K562 (cell line): ENCODE results near the gene PLEKHA6. TPM values are rescaled to one million over a fixed set of nuclear protein-coding genes. Genes with fewer than 3 reads are reported as not detected.

Source experiments
- BRF2 ChIP-seq: IDR thresholded peaks from 3 replicates; pipeline ENCODE4 v1.6.1; 2011; ENCODE audit warnings: borderline replicate concordance, mild to moderate bottlenecking; ENCODE audit not compliant: insufficient read length, insufficient read depth
- CHD2 ChIP-seq: IDR thresholded peaks from 2 replicates; pipeline ENCODE4 v1.6.1; 2011; ENCODE audit warnings: low read depth, low read length
- ELF2 ChIP-seq: fragments of 250-450 bp; sonication (Bioruptor Pico); IDR thresholded peaks from 2 replicates; pipeline ENCODE4 v1.5.0; 2021; ENCODE audit warnings: mild to moderate bottlenecking
- GABPA ChIP-seq: fragments of 200-800 bp; sonication (Bioruptor generic); conservative IDR thresholded peaks from 2 replicates; pipeline ENCODE4 v1.6.1; 2016; ENCODE audit warnings: low read depth, missing genetic modification characterization, missing compliant biosample characterization
- NFE2 ChIP-seq: IDR thresholded peaks from 2 replicates; pipeline ENCODE4 v1.6.1; 2014; ENCODE audit warnings: antibody characterized with exemption, low read depth
- NR4A1 ChIP-seq, 2 experiments: fragments of 250-450 bp in 1 of 2; fragments of 450-650 bp in 1 of 2; sonication (Bioruptor Pico) in 1 of 2; IDR thresholded peaks; 2 replicates each; pipeline versions ENCODE4 v1.4.0 to v1.6.1; 2016 to 2020; ENCODE audit warnings: mild to moderate bottlenecking in 2 of 2, missing compliant biosample characterization in 1 of 2, missing genetic modification characterization in 1 of 2, moderate library complexity in 1 of 2
- RERE ChIP-seq: sonication (generic); formaldehyde crosslinking; IDR thresholded peaks from 2 replicates; pipeline ENCODE4 v1.8.0; 2023; ENCODE audit warnings: missing genetic modification reagents, mild to moderate bottlenecking, borderline replicate concordance
- TAL1 ChIP-seq: fragments of 450-650 bp; IDR thresholded peaks from 2 replicates; pipeline ENCODE4 v1.6.1; 2016; ENCODE audit warnings: mild to moderate bottlenecking
- TRIM28 ChIP-seq: fragments of 450-650 bp; IDR thresholded peaks from 2 replicates; pipeline ENCODE4 v1.6.1; 2017
- ZBTB11 ChIP-seq, 3 experiments: fragments of 200-800 bp in 1 of 3; fragments of 250-450 bp in 1 of 3; fragments of 450-650 bp in 1 of 3; sonication (Bioruptor Pico) in 1 of 3; sonication (Bioruptor generic) in 1 of 3; formaldehyde crosslinking in 1 of 3; IDR thresholded peaks; 2 replicates each; pipeline versions ENCODE4 v1.6.1 to v1.8.0; 2016 to 2022; ENCODE audit warnings: mild to moderate bottlenecking in 2 of 3, missing genetic modification characterization in 2 of 3, missing compliant biosample characterization in 1 of 3, moderate library complexity in 1 of 3
- ZBTB33 ChIP-seq: sonication (generic); formaldehyde crosslinking; IDR thresholded peaks from 2 replicates; pipeline ENCODE4 v1.8.1; 2023; ENCODE audit warnings: mild to moderate bottlenecking, missing genetic modification reagents
- ZNF354B ChIP-seq: fragments of 250-450 bp; sonication (Bioruptor Pico); IDR thresholded peaks from 2 replicates; pipeline ENCODE4 v1.4.0; 2020
- ZNF384 ChIP-seq: IDR thresholded peaks from 2 replicates; pipeline ENCODE4 v1.6.1; 2012; ENCODE audit warnings: low read depth, low read length, improper control_type of control experiment
- polyA plus RNA-seq, 8 experiments: library from polyadenylated mRNA; depleted of rRNA in 4 of 8; stranded (reverse) in 5 of 8; unstranded in 3 of 8; fragments of >200 nt; fragmentation: Nextera tagmentation in 2 of 8; fragmentation: Illumina TruSeq in 1 of 8; extraction: Ambion mirVana in 2 of 8; extraction: Trizol in 1 of 8; gene quantifications; 2 replicates each; pipeline versions ENCODE4 v1.2.1 to v1.2.3, GENCODE V29; 2011 to 2014; ENCODE audit warnings: inconsistent platforms in 1 of 8, missing spikeins in 1 of 8
- total RNA-seq, 7 experiments: library from RNA; depleted of rRNA in 6 of 7; stranded (reverse); fragments of >200 nt in 6 of 7; fragmentation: Illumina TruSeq in 2 of 7; extraction: Trizol in 2 of 7; gene quantifications; 2 replicates each; pipeline versions ENCODE4 v1.2.1 to v1.2.3, GENCODE V29; 2011 to 2021; ENCODE audit warnings: low replicate concordance in 1 of 7

Gene PLEKHA6
- total and polyA plus RNA-seq, 9 of the 15 experiments (the other 6 are each of a cell fraction or from before 2014, with no cell fraction given), result under 0.01 to 0.33 (median 0.01) TPM; not detected in 4

- TF ChIP-seq NR4A1 (CRISPR knock-in tag; IDR thresholded peaks at IDR 0.05) (no peak), NR4A1 (tag; IDR thresholded peaks at IDR 0.05) (no peak), ZBTB33 (CRISPR knock-in tag) (peak; percentile 80; the same call in 1 of the 2 replicates), NFE2 (peak; percentile 77), RERE (CRISPR knock-in tag) (no peak), ZBTB11 (CRISPR knock-in tag; IDR thresholded peaks at IDR 0.05) (peak in 1 of 3 experiments; percentile 47; a peak in 1 of 6 replicates), BRF2 (no peak), TRIM28 (no peak), TAL1 (no peak), CHD2 (no peak), GABPA (0 out of 2 replicates have a peak, but pooled peaks have one; percentile 20), ZNF354B (CRISPR knock-in tag) (no peak), ZNF384 (no peak), ELF2 (CRISPR knock-in tag) (no peak)
Observed at GRCh38 chr1:204178487-204179281, 181.0 kb downstream of the PLEKHA6 start (continued).
